Endodermal cell (in vitro differentiated cells): ENCODE results near the gene FEM1B. TPM values are rescaled to one million over a fixed set of nuclear protein-coding genes. Genes with fewer than 3 reads are reported as not detected.

ENCODE experiments used
- DNase-seq: peaks from one replicate; pipeline ENCODE4 v3.0.0-alpha.2; 2017
- H3K27ac ChIP-seq: 2 replicates; pipeline ENCODE4 v1.5.1; 2013; ENCODE audit warnings: mild to moderate bottlenecking, low read depth, low read length, moderate library complexity
- H3K27me3 ChIP-seq: 2 replicates; pipeline ENCODE4 v1.6.1; 2013; ENCODE audit warnings: mild to moderate bottlenecking, low read length, moderate library complexity; ENCODE audit not compliant: insufficient read depth, control insufficient read depth, poor library complexity, severe bottlenecking
- H3K36me3 ChIP-seq: 2 replicates; pipeline ENCODE4 v1.7.0; 2013; ENCODE audit warnings: mild to moderate bottlenecking, low read length, moderate library complexity; ENCODE audit not compliant: control insufficient read depth, insufficient read depth
- H3K4me1 ChIP-seq: one replicate; pipeline ENCODE4 v1.7.0; 2013; ENCODE audit warnings: low read length; ENCODE audit not compliant: control insufficient read depth, insufficient read depth
- H3K4me3 ChIP-seq: 2 replicates; pipeline ENCODE4 v1.5.1; 2013; ENCODE audit warnings: mild to moderate bottlenecking, low read length, moderate library complexity
- H3K9ac ChIP-seq: 2 replicates; pipeline ENCODE4 v1.6.1; 2013; ENCODE audit warnings: mild to moderate bottlenecking, low read length, moderate library complexity; ENCODE audit not compliant: poor library complexity, severe bottlenecking; ENCODE audit errors: extremely low read depth
- H3K9me3 ChIP-seq: 2 replicates; pipeline ENCODE4 v1.6.1; 2013; ENCODE audit warnings: mild to moderate bottlenecking, low read length, moderate library complexity; ENCODE audit not compliant: control insufficient read depth
- H3K27ac Mint-ChIP-seq: 2 replicates; pipeline ENCODE4 v1.8.0; 2020; ENCODE audit warnings: mixed read lengths
- H3K27me3 Mint-ChIP-seq: 2 replicates; pipeline ENCODE4 v1.8.0; 2021; ENCODE audit warnings: mild to moderate bottlenecking, mixed read lengths; ENCODE audit not compliant: insufficient read depth
- H3K36me3 Mint-ChIP-seq: 2 replicates; pipeline ENCODE4 v1.8.0; 2020; ENCODE audit warnings: low read depth, mixed read lengths
- H3K4me1 Mint-ChIP-seq: 2 replicates; pipeline ENCODE4 v1.8.0; 2020; ENCODE audit warnings: mixed read lengths
- H3K4me3 Mint-ChIP-seq: 2 replicates; pipeline ENCODE4 v1.8.0; 2020; ENCODE audit warnings: mild to moderate bottlenecking, moderate library complexity, mixed read lengths
- H3K9me3 Mint-ChIP-seq: 2 replicates; pipeline ENCODE4 v1.8.0; 2020; ENCODE audit warnings: mild to moderate bottlenecking, mixed read lengths
- WGBS, 2 experiments: methylation state at CpG; one replicate each; pipeline versions ENCODE4 v1.1.5 to v1.1.7; 2013; ENCODE audit warnings: missing lambda C conversion rate in 2 of 2, mixed read lengths in 1 of 2; ENCODE audit not compliant: insufficient coverage in 1 of 2, insufficient read length in 1 of 2; 5-methylcytosine and 5-hydroxymethylcytosine counted together
- total RNA-seq, 2 donors: library from RNA; stranded (reverse); fragmentation: NEBNext Ultra II Directional in 1 of 2; extraction: Animal tissue kit (Norgen Biotek cat#: 25700) in 1 of 2; gene quantifications; 2 replicates in 1 of 2; 3 replicates in 1 of 2; pipeline ENCODE4 v1.2.1, GENCODE V29; 2021
- TF ChIP-seq, protein P1 (sequence below): fragments of 200-600 bp; sonication (generic); conservative IDR thresholded peaks from 2 replicates; pipeline ENCODE4 v1.5.0; 2021; ENCODE audit warnings: antibody characterized with exemption, mild to moderate bottlenecking

Gene FEM1B
- total RNA-seq, 2 donors from 2014 or later = 65.4 to 67.9 TPM

DNA sequence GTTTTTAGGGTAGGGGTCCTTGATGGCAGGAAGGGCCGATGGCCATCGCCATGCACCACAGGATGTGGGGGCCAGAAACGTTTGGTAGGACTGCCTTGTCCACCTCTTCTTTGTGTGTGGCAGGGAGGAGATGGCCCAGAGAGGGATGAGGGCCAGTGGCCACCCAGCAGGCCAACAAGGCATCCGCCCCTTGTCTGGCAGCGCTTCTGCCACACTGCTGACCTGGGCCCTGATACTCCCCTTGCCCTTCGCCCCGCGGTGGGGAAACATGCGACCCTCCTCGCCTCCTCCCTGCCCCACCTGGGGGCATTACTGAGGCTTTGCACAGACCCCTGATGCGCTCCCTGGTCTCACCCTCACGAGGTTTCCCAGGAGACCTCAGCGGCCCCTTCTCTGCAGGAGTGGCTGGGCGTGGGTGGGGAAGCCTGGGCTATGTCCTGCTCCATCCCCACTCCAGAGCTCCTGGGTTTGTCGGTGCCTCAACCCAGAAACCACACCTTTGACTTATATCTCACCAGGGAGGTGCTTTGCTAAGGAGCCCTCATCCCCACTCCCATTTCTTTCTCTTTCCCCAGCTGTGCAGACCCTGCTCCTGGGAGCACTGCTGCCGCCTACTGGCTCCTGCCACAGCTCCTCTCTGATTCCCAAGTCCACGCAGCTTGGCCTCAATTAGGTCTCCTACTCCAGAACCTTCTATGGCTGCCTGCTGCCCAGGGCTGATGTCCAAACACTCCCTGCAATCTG, 38.7 kb downstream of the FEM1B start:
- H3K9me3 Mint-ChIP-seq = no peaks in the 10 kb centered on the region
- Histone ChIP-seq H3K36me3 (no peaks in the 10 kb centered on the region), H3K4me3 (no peak overlapping the region), H3K27me3 (no peaks in the 10 kb centered on the region), H3K27ac (no peak overlapping the region), H3K9me3 (no peaks in the 10 kb centered on the region), H3K4me1 (peaks cover 3% of the 10 kb centered on the region), H3K9ac (no peak overlapping the region)
- no peak overlapping the region for H3K4me3 Mint-ChIP-seq
- H3K4me1 Mint-ChIP-seq = peaks cover 8% of the 10 kb centered on the region
- H3K27ac Mint-ChIP-seq = no peak overlapping the region
- TF ChIP-seq, protein P1, sequence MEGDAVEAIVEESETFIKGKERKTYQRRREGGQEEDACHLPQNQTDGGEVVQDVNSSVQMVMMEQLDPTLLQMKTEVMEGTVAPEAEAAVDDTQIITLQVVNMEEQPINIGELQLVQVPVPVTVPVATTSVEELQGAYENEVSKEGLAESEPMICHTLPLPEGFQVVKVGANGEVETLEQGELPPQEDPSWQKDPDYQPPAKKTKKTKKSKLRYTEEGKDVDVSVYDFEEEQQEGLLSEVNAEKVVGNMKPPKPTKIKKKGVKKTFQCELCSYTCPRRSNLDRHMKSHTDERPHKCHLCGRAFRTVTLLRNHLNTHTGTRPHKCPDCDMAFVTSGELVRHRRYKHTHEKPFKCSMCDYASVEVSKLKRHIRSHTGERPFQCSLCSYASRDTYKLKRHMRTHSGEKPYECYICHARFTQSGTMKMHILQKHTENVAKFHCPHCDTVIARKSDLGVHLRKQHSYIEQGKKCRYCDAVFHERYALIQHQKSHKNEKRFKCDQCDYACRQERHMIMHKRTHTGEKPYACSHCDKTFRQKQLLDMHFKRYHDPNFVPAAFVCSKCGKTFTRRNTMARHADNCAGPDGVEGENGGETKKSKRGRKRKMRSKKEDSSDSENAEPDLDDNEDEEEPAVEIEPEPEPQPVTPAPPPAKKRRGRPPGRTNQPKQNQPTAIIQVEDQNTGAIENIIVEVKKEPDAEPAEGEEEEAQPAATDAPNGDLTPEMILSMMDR = peak; percentile 80
- WGBS, 2 experiments = 68% methylated on average over 10 to 17 of the region's 17 CpGs
- no peaks in the 10 kb centered on the region for H3K27me3 Mint-ChIP-seq
- H3K36me3 Mint-ChIP-seq = no peaks in the 10 kb centered on the region
- peak; percentile 85 for DNase-seq

GRCh38 chr15:68317281-68318007, 39.9 kb downstream of the FEM1B start:
- TF ChIP-seq, protein P1 = no peak
- peaks cover 3% of the 10 kb centered on the region for H3K4me1 ChIP-seq
- no peak overlapping the region for H3K4me3 ChIP-seq
- Mint-ChIP-seq H3K9me3 (no peaks in the 10 kb centered on the region), H3K27ac (no peak overlapping the region), H3K36me3 (no peaks in the 10 kb centered on the region), H3K4me1 (peaks cover 8% of the 10 kb centered on the region), H3K27me3 (no peaks in the 10 kb centered on the region), H3K4me3 (no peak overlapping the region)
- no peak overlapping the region for H3K27ac ChIP-seq
- H3K27me3 ChIP-seq = no peaks in the 10 kb centered on the region
- H3K9ac ChIP-seq = no peak overlapping the region
- H3K36me3 ChIP-seq = no peaks in the 10 kb centered on the region
- H3K9me3 ChIP-seq = no peaks in the 10 kb centered on the region
- WGBS, 2 experiments = 89 to 93% methylated on average over 15 to 16 of the region's 16 CpGs
- DNase-seq = peak; percentile 28

DNA sequence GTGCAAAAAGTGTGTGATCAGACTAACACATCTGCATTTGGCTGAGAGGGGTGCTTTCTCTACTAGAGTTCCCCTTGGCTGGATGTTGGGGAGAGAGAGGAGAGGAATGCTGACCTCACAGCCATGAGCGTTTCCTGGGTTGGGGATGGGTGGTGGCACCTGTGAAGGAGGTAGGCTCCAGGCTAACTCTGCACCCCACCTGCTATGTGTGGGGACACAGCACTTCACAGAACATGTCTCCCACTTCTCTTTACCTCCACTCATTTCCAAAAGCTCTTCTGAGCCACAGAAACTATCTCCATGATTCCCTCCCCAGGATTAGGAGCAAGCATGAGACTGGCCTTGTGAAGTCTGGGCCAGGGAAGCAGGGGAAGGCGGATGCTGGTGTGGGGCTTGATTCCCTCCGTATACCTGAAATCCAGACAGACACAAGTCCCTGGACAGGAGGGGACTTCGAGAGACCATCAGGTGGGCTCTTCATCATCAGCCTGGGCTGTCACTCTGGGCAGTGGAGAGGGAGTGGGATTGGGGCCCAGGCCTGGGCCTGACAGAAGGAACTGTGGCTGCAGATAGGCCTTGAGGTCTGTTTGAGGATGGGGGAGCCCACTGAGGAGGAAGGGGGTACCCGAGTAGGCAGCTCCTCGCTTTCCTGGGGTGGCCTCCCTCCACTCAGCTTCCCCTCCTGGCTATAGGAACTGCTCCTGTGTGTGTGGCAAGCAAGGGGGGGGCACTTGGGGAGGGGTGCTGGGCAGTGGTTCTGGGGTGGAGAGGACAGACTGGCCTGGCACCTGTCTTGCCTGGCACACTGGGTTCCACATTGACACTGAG, 40.7 kb downstream of the FEM1B start:
- H3K4me1 ChIP-seq = peaks cover 3% of the 10 kb centered on the region

More for the DNA sequence above, 40.7 kb downstream of the FEM1B start:
- no peaks in the 10 kb centered on the region for H3K9me3 Mint-ChIP-seq
- Histone ChIP-seq H3K4me3 (no peak overlapping the region), H3K36me3 (no peaks in the 10 kb centered on the region), H3K27ac (no peak overlapping the region), H3K9ac (no peak overlapping the region), H3K9me3 (no peaks in the 10 kb centered on the region), H3K27me3 (no peaks in the 10 kb centered on the region)
- no peaks in the 10 kb centered on the region for H3K36me3 Mint-ChIP-seq
- H3K4me1 Mint-ChIP-seq = peaks cover 8% of the 10 kb centered on the region
- peak; percentile 33 for DNase-seq
- no peak overlapping the region for H3K4me3 Mint-ChIP-seq
- H3K27me3 Mint-ChIP-seq = no peaks in the 10 kb centered on the region
- no peak overlapping the region for H3K27ac Mint-ChIP-seq
- TF ChIP-seq, protein P1 = no peak
- 85 to 100% methylated on average over 2 to 6 of the region's 6 CpGs for WGBS, 2 experiments
